ENCODE results near the gene MTHFD2L. TPM values are rescaled to one million over a fixed set of nuclear protein-coding genes. Genes with fewer than 3 reads are reported as not detected.

MTHFD2L gene
- total and polyA plus RNA-seq, 2 donors (not counting 3 experiments of a cell fraction or from before 2014, with no cell fraction given), result 6.9 to 15.2 TPM

DNA sequence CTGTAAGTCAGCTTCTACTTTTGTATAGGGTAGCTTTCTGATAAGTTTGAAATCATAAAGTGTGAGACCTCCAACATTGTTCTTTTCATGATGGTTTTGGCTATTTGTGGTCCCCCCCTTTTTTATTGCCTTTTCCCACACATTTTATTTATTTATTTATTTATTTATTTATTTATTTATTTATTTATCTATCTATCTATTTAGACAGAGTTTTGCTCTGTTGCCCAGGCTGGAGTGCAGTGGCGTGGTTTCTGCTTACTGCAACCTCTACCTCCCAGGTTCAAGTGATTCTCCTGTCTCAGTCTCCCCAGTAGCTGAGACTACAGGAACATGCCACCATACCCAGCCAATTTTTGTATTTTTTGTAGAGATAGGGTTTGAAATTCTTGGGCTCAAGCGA, 9.7 kb upstream of the MTHFD2L start:
- CTCF ChIA-PET, result interaction anchor here (1.1 to 2.3 kb wide), 3 partner anchors 9 to 48 kb away, joined by 3 to 9 read pairs (median 4); no protein-coding TSS in a partner anchor

More for the DNA sequence above, 9.7 kb upstream of the MTHFD2L start:
- Histone ChIP-seq H3K4me2 (ENCODE audit: insufficient read depth, low read length) (no peak overlapping the region), H3K4me3 (replicated peaks in 1 of 3; ENCODE audit: insufficient read depth in 1 of 3, low read depth in 1 of 3, low read length in 3 of 3) (no peak overlapping the region), H2AFZ (ENCODE audit: low read depth, low read length) (no peak overlapping the region), H3K4me1 (ENCODE audit: control insufficient read depth, extremely low read depth, insufficient read depth, low read length) (no peaks in the 10 kb centered on the region), H3K36me3 (ENCODE audit: control insufficient read depth in 2 of 2, extremely low read depth in 1 of 2, insufficient read depth in 2 of 2, low read length in 2 of 2) (no peaks in the 10 kb centered on the region), H3K9me1 (replicated peaks; ENCODE audit: control insufficient read depth, extremely low read depth, insufficient read depth, low read length) (no peaks in the 10 kb centered on the region), H3K79me2 (ENCODE audit: control insufficient read depth, insufficient read depth, low read length) (no peaks in the 10 kb centered on the region), H3K27ac (ENCODE audit: insufficient read depth, low read depth, low read length) (no peak overlapping the region), H3K27me3 (ENCODE audit: control insufficient read depth in 2 of 2, insufficient read depth in 2 of 2, low read length in 2 of 2) (no peaks in the 10 kb centered on the region), H3K9ac (replicated peaks; ENCODE audit: extremely low read depth, insufficient read depth, low read length) (no peak overlapping the region), H3K9me3 (replicated peaks; ENCODE audit: control insufficient read depth, insufficient read depth, low read length) (no peaks in the 10 kb centered on the region), H4K20me1 (replicated peaks; ENCODE audit: control insufficient read depth, extremely low read depth, insufficient read depth, low read length) (no peaks in the 10 kb centered on the region)
- no peak for TF ChIP-seq EZH2 (IDR thresholded peaks at IDR 0.05; ENCODE audit: borderline replicate concordance, low read depth, low read length, severe bottlenecking)
- TF ChIP-seq GATA2 (IDR thresholded peaks at IDR 0.05; ENCODE audit: insufficient read depth, insufficient read length, low read depth, low read length), result no peak
- no peak for TF ChIP-seq FOS (IDR thresholded peaks at IDR 0.05; ENCODE audit: borderline replicate concordance, insufficient read depth, low read length)
- no peak for TF ChIP-seq JUN (IDR thresholded peaks at IDR 0.05; ENCODE audit: borderline replicate concordance, insufficient read depth, insufficient read length, low read depth)
- TF ChIP-seq POLR2AphosphoS5 (IDR thresholded peaks at IDR 0.05; ENCODE audit: insufficient read depth, low read depth, low read length), result no peak
- TF ChIP-seq MYC (IDR thresholded peaks at IDR 0.05; ENCODE audit: low read depth, low read length), result no peak
- TF ChIP-seq, protein P1, sequence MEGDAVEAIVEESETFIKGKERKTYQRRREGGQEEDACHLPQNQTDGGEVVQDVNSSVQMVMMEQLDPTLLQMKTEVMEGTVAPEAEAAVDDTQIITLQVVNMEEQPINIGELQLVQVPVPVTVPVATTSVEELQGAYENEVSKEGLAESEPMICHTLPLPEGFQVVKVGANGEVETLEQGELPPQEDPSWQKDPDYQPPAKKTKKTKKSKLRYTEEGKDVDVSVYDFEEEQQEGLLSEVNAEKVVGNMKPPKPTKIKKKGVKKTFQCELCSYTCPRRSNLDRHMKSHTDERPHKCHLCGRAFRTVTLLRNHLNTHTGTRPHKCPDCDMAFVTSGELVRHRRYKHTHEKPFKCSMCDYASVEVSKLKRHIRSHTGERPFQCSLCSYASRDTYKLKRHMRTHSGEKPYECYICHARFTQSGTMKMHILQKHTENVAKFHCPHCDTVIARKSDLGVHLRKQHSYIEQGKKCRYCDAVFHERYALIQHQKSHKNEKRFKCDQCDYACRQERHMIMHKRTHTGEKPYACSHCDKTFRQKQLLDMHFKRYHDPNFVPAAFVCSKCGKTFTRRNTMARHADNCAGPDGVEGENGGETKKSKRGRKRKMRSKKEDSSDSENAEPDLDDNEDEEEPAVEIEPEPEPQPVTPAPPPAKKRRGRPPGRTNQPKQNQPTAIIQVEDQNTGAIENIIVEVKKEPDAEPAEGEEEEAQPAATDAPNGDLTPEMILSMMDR (IDR thresholded peaks at IDR 0.05; ENCODE audit: extremely low read depth in 1 of 2, insufficient read depth in 1 of 2, low read depth in 1 of 2, low read length in 2 of 2), result no peak
- no peak for TF ChIP-seq POLR2A (IDR thresholded peaks at IDR 0.05; ENCODE audit: low read depth, low read length)
- TF ChIP-seq, protein P2, sequence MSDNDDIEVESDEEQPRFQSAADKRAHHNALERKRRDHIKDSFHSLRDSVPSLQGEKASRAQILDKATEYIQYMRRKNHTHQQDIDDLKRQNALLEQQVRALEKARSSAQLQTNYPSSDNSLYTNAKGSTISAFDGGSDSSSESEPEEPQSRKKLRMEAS (IDR thresholded peaks at IDR 0.05; ENCODE audit: insufficient read depth, insufficient read length), result no peak
- no peak for FAIRE-seq
- dilution Hi-C loops (cut with MboI; ENCODE audit: extremely low pct_ligation_motif_present, low sequenced_read_pairs) (no loop called here), intact Hi-C loops (cut with micrococcal nuclease) (no loop called here)
- DNase-seq (ENCODE audit: low read depth, low spot score), result no peak
- POLR2A ChIA-PET, result no interaction called here
- no TSS peak for BruUV-seq (replicated peaks)
